Activated naive CD4-positive, alpha-beta T cell treated with anti-CD3 and anti-CD28 coated beads, Interleukin-2, amount 10 ng/mL, durations not matched to agents 7 days and 5 days (primary cell): ENCODE measurements around the gene ACVRL1.

Experiments used
- CTCF ChIA-PET: fragments of 350-600 bp; sonication (Branson Sonifier 250); formaldehyde crosslinking; loops from one replicate; lab custom pipeline; 2021; ENCODE audit warnings: antibody characterized with exemption; lab: Charles Lee
- DNase-seq: peaks from one replicate; pipeline ENCODE4 v3.0.0-alpha.2; 2020
- H3K27ac Mint-ChIP-seq: one replicate; pipeline ENCODE4 v1.8.0; 2021; ENCODE audit warnings: mild to moderate bottlenecking, moderate library complexity, mixed read lengths
- H3K27me3 Mint-ChIP-seq: one replicate; pipeline ENCODE4 v1.8.0; 2021; ENCODE audit warnings: mild to moderate bottlenecking, mixed read lengths
- H3K36me3 Mint-ChIP-seq: one replicate; pipeline ENCODE4 v1.8.0; 2021; ENCODE audit warnings: mixed read lengths
- H3K4me1 Mint-ChIP-seq: one replicate; pipeline ENCODE4 v1.8.0; 2021; ENCODE audit warnings: mixed read lengths
- H3K4me3 Mint-ChIP-seq: one replicate; pipeline ENCODE4 v1.8.0; 2021; ENCODE audit warnings: mild to moderate bottlenecking, moderate library complexity, mixed read lengths
- H3K9me3 Mint-ChIP-seq: one replicate; pipeline ENCODE4 v1.8.0; 2021; ENCODE audit warnings: mixed read lengths

Gene ACVRL1

DNA sequence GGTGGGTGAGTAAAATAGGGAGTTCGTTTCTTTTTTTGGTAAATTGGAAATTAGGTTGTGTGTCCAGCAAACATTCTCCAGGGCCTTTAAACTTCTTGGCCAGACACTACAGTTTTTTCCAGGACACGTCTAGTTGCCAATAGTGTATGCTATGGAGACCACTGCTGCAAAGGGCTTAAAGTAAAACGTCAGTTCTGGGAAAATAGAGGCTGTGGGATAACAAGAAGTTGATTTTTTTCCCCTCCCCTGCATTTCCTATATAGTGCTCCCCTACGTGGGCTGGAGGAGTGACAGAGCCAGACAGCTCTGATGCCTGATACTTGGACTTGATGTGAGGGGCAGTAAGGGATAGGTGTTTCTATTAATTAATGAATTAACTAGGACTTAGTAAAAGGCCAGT, 46.6 kb downstream of the ACVRL1 start:
- DNase-seq: no peak
- Mint-ChIP-seq H3K4me3 (no peak overlapping the region), H3K27ac (no peak overlapping the region), H3K27me3 (peaks cover 45% of the 10 kb centered on the region), H3K9me3 (no peaks in the 10 kb centered on the region), H3K36me3 (no peaks in the 10 kb centered on the region), H3K4me1 (peaks cover 24% of the 10 kb centered on the region)
- CTCF ChIA-PET: interaction anchor here (1.1 kb wide), 1 partner anchor 17 kb away, joined by 4 read pairs; no protein-coding TSS in a partner anchor

DNA sequence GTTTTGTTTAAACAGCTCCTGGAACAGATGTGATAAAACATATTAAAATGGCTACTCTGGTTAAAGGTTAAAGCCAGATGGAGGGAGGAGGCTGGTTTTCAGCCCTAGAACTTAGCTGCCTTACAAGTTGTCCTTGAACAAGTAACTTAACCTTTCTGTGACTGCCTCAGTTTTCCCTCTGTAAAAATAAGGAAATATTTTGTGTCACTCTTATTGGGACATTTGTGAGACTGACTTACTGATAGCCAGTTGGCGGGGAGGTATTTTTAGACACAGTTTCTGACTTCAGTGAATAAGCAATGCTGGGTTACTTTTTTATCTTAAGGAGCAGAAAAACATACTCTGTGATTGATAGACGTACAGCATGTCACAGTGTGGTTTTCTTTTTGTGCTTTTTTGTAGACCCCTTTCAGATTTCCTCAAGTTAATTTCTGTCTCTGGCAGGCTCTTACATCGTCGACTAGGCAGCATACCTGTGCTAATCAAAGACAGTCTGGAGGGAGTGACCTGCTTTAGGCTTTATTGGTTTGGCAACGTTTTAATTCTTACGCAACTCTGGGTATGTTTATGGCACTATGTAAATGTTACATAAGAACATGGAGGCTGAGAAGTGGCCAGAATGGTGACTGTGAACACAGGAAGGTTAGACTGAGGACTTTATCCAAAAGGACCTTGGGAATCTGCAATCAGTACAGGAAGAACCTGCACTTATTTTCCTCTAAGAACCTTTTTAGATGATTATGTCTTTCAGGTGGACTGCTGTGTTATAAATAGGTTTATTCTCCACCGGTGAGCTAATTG, 47.5 kb downstream of the ACVRL1 start:
- no peak overlapping the region for H3K27ac Mint-ChIP-seq
- CTCF ChIA-PET: interaction anchor here (1.1 to 1.5 kb wide), 2 partner anchors 16 to 70 kb away, joined by 4 read pairs; no protein-coding TSS in a partner anchor

DNA sequence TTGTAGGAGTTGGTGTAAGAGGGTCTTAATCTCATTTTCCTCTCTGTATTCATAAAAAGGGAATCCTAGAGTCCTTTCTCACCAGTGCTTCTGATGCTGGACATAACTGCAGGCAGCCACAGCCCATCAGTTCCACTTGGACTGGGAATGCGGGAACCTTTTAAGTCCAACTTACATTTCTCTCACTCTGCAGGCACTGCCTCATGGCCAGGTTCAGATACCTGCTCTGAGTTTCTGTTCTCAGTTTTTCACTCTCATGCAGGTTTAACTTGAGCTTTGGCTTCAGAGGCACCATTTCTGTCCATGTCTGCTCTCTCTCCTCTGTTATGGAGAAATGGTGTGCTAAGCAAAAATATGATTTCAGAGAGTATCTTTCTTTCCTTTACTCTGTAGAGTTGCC, 48.4 kb downstream of the ACVRL1 start:
- no peak overlapping the region for H3K27ac Mint-ChIP-seq
- DNase-seq: no peak
- peaks cover 32% of the 10 kb centered on the region for H3K27me3 Mint-ChIP-seq
- H3K4me3 Mint-ChIP-seq: no peak overlapping the region
- CTCF ChIA-PET: interaction anchor here (1.5 to 1.6 kb wide), 2 partner anchors 15 to 69 kb away, joined by 3 to 4 read pairs; no protein-coding TSS in a partner anchor
- peaks cover 24% of the 10 kb centered on the region for H3K4me1 Mint-ChIP-seq
- no peaks in the 10 kb centered on the region for H3K9me3 Mint-ChIP-seq
- no peaks in the 10 kb centered on the region for H3K36me3 Mint-ChIP-seq

More for the DNA sequence above, 47.5 kb downstream of the ACVRL1 start:
- no peaks in the 10 kb centered on the region for H3K9me3 Mint-ChIP-seq
- H3K27me3 Mint-ChIP-seq: peaks cover 39% of the 10 kb centered on the region
- DNase-seq: no peak
- no peaks in the 10 kb centered on the region for H3K36me3 Mint-ChIP-seq
- no peak overlapping the region for H3K4me3 Mint-ChIP-seq
- peaks cover 24% of the 10 kb centered on the region for H3K4me1 Mint-ChIP-seq

DNA sequence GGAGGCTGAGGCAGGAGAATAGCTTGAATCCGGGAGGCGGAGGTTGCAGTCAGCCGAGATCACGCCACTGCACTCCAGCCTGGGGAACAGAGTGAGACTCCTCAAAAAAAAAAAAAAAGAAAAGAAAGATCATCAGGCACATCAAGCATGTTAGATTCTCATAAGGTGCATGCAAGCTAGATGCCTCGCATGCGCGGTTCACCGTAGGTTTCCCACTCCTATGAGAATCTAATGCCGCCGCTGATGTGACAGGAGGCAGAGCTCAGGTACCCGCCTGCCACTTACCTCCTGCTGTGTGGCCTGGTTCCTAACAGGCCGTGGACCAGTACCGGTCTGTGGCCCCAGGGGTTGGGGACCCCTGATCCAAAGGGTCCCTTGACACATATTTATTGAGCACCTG, 51.2 kb downstream of the ACVRL1 start:
- Mint-ChIP-seq H3K9me3 (no peaks in the 10 kb centered on the region), H3K27me3 (peaks cover 10% of the 10 kb centered on the region), H3K36me3 (peaks cover 2% of the 10 kb centered on the region), H3K4me3 (no peak overlapping the region), H3K27ac (no peak overlapping the region), H3K4me1 (peaks cover 22% of the 10 kb centered on the region)
- no peak for DNase-seq
- CTCF ChIA-PET: interaction anchor here (0.6 to 1.3 kb wide), 4 partner anchors 12 to 1000 kb away, joined by 3 read pairs; no protein-coding TSS in a partner anchor

DNA sequence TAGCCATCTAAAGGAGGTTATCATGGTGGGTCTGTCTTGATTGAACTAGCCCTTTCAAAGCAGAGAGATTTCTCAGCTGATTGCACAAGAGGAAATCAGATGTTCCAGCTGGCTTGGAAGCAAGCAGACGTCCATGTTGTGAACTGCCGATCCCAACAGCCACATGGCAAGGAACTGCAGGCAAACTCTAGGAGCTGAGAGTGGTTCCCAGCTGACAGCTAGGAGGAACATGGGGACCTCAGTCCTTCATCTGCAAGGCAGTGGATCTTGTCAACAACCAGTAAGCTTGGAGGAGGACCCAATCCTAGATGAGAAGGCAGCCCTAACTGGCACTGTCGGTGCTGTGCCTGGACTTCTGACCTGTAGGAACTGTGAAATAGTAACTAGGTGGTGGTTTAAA, 51.9 kb downstream of the ACVRL1 start:
- no peak for DNase-seq
- Mint-ChIP-seq H3K36me3 (peaks cover 2% of the 10 kb centered on the region), H3K4me3 (no peak overlapping the region), H3K27ac (no peak overlapping the region), H3K4me1 (peaks cover 17% of the 10 kb centered on the region), H3K9me3 (no peaks in the 10 kb centered on the region), H3K27me3 (peaks cover 4% of the 10 kb centered on the region)
- CTCF ChIA-PET: interaction anchor here (1.0 to 1.1 kb wide), 3 partner anchors 12 to 22 kb away, joined by 3 read pairs; no protein-coding TSS in a partner anchor

DNA sequence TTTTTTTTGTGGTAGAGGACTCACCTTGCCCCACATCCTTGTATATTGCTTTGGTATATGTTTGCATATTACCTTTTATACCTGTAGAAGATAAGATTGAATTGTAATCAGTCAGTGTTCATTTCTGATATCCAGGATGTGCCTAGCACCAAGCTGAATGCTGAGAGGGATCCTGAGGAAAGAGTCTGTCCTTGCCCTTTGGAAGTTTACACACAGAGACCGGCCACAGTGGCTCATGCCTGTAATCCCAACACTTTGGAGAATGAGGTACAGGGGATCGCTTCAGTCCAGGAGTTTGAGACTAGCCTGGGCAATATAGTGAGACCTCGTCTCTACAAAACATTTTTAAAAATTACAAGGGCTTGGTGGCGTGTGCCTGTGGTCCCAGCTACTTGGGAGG, 52.6 kb downstream of the ACVRL1 start:
- no peak overlapping the region for H3K27ac Mint-ChIP-seq
- CTCF ChIA-PET: interaction anchor here (0.8 to 1.1 kb wide), 3 partner anchors 12 to 21 kb away, joined by 3 to 6 read pairs (median 3); no protein-coding TSS in a partner anchor

DNA sequence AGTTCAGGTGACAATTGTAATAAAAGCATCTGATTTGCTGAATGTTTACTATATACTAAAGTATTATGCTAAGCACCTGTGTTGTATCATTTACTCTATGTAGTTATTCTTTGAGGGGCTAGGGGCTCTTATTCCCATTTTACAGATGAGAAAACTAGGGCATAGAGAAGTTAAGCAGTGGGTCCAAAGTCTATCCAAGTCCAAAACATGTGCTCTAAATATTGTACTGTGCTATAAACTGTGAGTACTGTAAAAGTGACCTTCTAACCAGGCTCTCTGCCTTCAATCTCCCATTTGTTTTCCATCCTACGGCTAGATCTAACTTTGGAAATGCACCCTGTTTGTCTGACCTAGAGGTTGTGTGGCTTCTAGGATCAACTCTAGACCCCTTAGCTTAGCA, 53.2 kb downstream of the ACVRL1 start:
- no peak overlapping the region for H3K4me3 Mint-ChIP-seq
- peaks cover 2% of the 10 kb centered on the region for H3K36me3 Mint-ChIP-seq
- peaks cover 13% of the 10 kb centered on the region for H3K4me1 Mint-ChIP-seq
- no peaks in the 10 kb centered on the region for H3K9me3 Mint-ChIP-seq
- no peak overlapping the region for H3K27ac Mint-ChIP-seq
- peaks cover 4% of the 10 kb centered on the region for H3K27me3 Mint-ChIP-seq
- no peak for DNase-seq
- CTCF ChIA-PET: interaction anchor here (0.8 to 2.4 kb wide), 2 partner anchors 10 to 20 kb away, joined by 6 to 12 read pairs; no protein-coding TSS in a partner anchor

More for the DNA sequence above, 52.6 kb downstream of the ACVRL1 start:
- DNase-seq: no peak
- Mint-ChIP-seq H3K9me3 (no peaks in the 10 kb centered on the region), H3K36me3 (peaks cover 2% of the 10 kb centered on the region), H3K4me1 (peaks cover 13% of the 10 kb centered on the region), H3K27me3 (peaks cover 4% of the 10 kb centered on the region), H3K4me3 (no peak overlapping the region)

DNA sequence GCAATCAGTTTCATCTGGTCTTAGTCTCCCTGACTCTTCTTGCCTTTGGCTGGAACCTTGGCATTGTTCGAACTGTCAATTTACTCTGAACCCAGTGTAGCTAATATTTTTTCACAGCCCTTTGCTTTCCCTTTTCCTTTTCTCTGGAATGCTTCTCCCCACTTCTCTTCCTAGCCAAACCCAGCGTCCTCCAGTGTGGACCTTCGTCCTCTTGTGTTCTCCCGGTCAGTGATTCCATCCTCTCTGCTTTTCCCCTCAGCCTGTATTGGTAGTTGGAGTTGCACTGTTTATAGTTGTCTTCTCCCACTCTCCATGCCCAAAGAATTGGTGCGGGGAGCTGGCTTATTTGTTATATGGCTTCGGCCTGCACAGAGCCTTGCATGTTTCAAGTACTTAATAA, 53.6 kb downstream of the ACVRL1 start:
- Mint-ChIP-seq H3K9me3 (no peaks in the 10 kb centered on the region), H3K27me3 (peaks cover 4% of the 10 kb centered on the region), H3K36me3 (peaks cover 2% of the 10 kb centered on the region), H3K27ac (no peak overlapping the region), H3K4me3 (no peak overlapping the region), H3K4me1 (peaks cover 13% of the 10 kb centered on the region)
- DNase-seq: no peak
- CTCF ChIA-PET: interaction anchor here (0.8 to 2.4 kb wide), 2 partner anchors 10 to 20 kb away, joined by 6 to 12 read pairs; no protein-coding TSS in a partner anchor

DNA sequence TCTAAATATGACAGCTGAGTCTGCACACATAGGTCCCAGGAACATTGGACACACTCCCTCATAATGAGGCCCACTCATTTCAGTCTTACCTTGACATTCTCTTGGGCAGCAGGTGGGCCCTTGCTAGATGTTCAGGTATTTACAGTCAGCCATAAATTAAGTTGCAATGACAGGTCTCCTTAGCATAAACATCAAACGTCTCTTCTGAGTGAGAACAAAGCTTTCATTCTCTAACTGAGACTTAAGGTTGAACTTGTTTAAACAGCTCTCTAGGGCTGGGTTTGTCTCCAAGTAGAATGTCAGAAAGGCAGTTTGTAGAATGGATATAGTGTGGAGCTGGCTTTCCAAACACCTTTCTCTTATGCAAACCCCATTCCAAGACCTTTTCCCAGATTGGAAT, 54.5 kb downstream of the ACVRL1 start:
- Mint-ChIP-seq H3K36me3 (peaks cover 2% of the 10 kb centered on the region), H3K27me3 (peaks cover 4% of the 10 kb centered on the region), H3K9me3 (no peaks in the 10 kb centered on the region), H3K4me1 (peaks cover 13% of the 10 kb centered on the region), H3K27ac (no peak overlapping the region), H3K4me3 (no peak overlapping the region)
- DNase-seq: no peak
- CTCF ChIA-PET: interaction anchor here (1.2 to 2.4 kb wide), 2 partner anchors 9 to 16 kb away, joined by 3 to 12 read pairs; no protein-coding TSS in a partner anchor

DNA sequence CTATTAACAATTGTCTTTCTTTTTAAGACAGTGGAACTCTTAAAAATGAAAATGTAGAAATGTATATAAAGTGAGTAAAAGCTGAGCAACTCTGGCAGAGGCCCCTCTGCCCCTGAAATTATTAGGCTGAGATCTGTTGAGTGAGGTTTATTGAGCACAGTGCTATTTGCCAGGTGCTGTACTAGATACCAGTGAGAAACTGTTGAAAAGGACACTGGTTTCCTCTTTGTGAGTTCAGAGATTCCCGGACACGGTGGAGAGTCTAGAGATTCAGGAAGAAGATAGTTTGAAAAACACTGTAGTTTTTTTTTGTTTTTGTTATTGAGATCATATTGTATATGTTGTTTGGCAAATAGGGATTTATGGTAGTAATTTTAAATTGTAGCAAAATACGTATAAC, 55.4 kb downstream of the ACVRL1 start:
- Mint-ChIP-seq H3K27ac (no peak overlapping the region), H3K36me3 (peaks cover 2% of the 10 kb centered on the region), H3K27me3 (peaks cover 4% of the 10 kb centered on the region), H3K9me3 (no peaks in the 10 kb centered on the region), H3K4me3 (no peak overlapping the region), H3K4me1 (peaks cover 13% of the 10 kb centered on the region)
- CTCF ChIA-PET: interaction anchor here (0.7 to 2.4 kb wide), 3 partner anchors 8 to 15 kb away, joined by 3 to 12 read pairs (median 4); no protein-coding TSS in a partner anchor
- DNase-seq: no peak

DNA sequence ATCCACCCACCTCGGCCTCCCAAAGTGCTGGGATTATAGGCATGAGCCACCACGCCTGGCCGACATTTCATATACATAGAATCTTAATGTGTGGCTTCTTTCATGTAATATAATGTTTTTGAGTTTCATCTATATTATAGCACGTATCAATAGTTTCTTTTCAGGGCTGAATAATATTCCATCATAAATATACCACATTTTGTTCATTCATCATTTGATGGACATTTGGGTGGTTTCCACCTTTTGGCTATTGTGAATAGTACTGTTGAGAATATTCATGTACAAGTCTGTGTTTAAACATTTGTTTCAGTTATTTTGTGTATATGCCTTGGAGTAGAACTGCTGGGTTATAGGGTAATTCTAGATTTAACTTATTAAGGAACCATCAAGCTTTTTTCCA, 56.2 kb downstream of the ACVRL1 start:
- CTCF ChIA-PET: no interaction called here
- DNase-seq: no peak
- Mint-ChIP-seq H3K4me3 (no peak overlapping the region), H3K4me1 (peaks cover 13% of the 10 kb centered on the region), H3K27ac (no peak overlapping the region), H3K9me3 (no peaks in the 10 kb centered on the region), H3K27me3 (peaks cover 4% of the 10 kb centered on the region), H3K36me3 (peaks cover 2% of the 10 kb centered on the region)

DNA sequence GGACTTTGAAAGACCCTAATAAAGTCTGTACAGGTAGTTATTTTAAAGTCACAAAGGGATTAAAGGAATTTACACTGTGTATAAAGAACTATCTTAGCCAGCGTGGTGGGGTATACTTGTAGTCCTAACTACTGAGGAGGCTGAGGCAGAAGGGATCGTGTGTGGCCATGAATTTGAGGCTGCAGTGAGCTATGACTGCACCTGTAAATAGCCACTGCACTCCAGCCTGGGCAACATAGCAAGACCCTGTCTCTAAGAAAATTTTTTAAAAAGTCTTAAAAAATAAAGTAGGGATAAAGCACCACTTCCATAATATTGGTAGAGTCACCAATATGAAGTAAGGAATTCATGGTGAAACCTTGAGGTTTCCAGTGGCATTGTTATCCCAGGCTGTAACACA, 62.3 kb downstream of the ACVRL1 start:
- no peaks in the 10 kb centered on the region for H3K9me3 Mint-ChIP-seq
- CTCF ChIA-PET: interaction anchor here (1.1 to 2.7 kb wide), 7 partner anchors 8 to 56 kb away, joined by 3 to 12 read pairs (median 9); no protein-coding TSS in a partner anchor
- no peak overlapping the region for H3K4me3 Mint-ChIP-seq
- H3K27me3 Mint-ChIP-seq: peaks cover 4% of the 10 kb centered on the region
- no peak for DNase-seq
- H3K4me1 Mint-ChIP-seq: peaks cover 49% of the 10 kb centered on the region
- H3K27ac Mint-ChIP-seq: no peak overlapping the region
- no peaks in the 10 kb centered on the region for H3K36me3 Mint-ChIP-seq

DNA sequence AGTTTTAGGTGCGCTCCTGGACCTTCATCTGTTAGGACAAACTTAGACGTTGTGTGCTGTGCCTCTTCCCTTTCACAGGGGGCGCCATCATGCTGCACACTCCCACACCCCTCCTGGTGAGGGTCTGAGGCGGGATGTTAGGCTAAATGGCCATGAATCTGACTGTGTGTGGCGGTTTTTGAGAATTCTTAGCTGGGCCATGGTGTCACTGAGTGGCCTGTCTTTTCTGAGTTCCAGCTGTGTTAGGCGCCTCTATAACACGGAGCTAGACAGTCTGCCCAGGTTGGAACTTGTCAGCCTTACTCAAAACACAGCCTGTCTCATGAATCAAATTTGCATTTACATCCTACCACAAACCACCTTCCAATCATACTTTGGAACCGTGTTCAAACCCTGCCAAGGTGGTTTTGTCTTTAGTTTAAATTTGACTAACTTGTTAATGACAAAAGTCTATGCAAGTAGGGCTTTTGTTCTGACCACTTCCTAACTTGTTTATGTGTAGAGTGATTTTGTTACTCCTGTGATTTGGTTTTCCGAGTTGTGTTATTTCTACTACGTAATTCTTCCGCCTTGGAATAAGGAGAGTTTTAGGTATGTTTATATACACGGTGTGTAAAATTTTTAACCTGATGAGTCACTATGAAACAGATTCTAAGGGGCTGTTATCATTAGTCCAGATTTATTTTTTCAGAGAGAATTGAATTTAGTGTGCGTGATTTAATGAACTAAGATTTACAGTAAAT, 63.8 kb downstream of the ACVRL1 start:
- peak overlapping the region; percentile 84 for H3K27ac Mint-ChIP-seq
- peaks cover 62% of the 10 kb centered on the region for H3K4me1 Mint-ChIP-seq
- H3K9me3 Mint-ChIP-seq: no peaks in the 10 kb centered on the region
- H3K27me3 Mint-ChIP-seq: peaks cover 3% of the 10 kb centered on the region
- H3K36me3 Mint-ChIP-seq: peaks cover 8% of the 10 kb centered on the region
- peak overlapping the region; percentile 25 for H3K4me3 Mint-ChIP-seq
- CTCF ChIA-PET: interaction anchor here (0.7 to 3.2 kb wide), 14 partner anchors 9 to 54 kb away, joined by 3 to 12 read pairs (median 4); no protein-coding TSS in a partner anchor
- peak; percentile 43 for DNase-seq
